Measurements from ENCODE around the gene ZNF223. TPM values are rescaled to one million over a fixed set of nuclear protein-coding genes. Genes with fewer than 3 reads are reported as not detected.

ZNF223 gene
- total RNA-seq, 1 experiment from 2014 or later = 4.8 TPM

DNA sequence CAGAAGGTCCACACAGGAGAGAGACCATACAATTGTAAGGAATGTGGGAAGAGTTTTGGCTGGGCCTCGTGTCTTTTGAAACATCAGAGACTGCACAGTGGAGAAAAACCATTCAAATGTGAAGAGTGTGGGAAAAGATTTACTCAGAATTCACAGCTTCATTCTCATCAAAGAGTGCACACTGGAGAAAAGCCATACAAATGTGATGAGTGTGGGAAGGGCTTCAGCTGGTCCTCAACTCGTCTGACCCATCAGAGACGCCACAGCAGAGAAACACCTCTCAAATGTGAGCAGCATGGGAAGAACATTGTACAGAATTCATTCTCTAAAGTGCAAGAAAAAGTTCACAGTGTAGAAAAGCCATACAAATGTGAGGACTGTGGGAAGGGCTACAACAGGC lies 55.9 kb downstream of the ZNF223 start:
- Histone ChIP-seq H3K4me2 (ENCODE audit: insufficient read depth, insufficient read length, low read length) (no peak overlapping the region), H2BK20ac (ENCODE audit: low read depth, low read length, poor library complexity, severe bottlenecking) (no peak overlapping the region), H3K9me3 (ENCODE audit: control insufficient read depth, low read depth, low read length) (peaks cover 26% of the 10 kb centered on the region), H3K14ac (ENCODE audit: insufficient read depth, low read length) (no peak overlapping the region), H3K4ac (ENCODE audit: low read depth, low read length) (no peak overlapping the region), H2BK120ac (ENCODE audit: low read depth, low read length, poor library complexity, severe bottlenecking) (no peak overlapping the region), H2AK5ac (ENCODE audit: insufficient read length, low read length) (no peak overlapping the region), H4K5ac (ENCODE audit: insufficient read length, low read depth, low read length) (no peak overlapping the region), H3K27me3 (ENCODE audit: insufficient read depth, low read length) (no peaks in the 10 kb centered on the region), H2BK15ac (ENCODE audit: low read depth, low read length) (no peak overlapping the region), H3K79me2 (ENCODE audit: insufficient read depth, low read length) (no peaks in the 10 kb centered on the region), H3K79me1 (ENCODE audit: insufficient read depth, low read depth, low read length, poor library complexity, severe bottlenecking) (no peaks in the 10 kb centered on the region), H2AFZ (ENCODE audit: low read length) (no peak overlapping the region), H3K23me2 (ENCODE audit: insufficient read length, low read depth, low read length, poor library complexity, severe bottlenecking) (no peaks in the 10 kb centered on the region), H3K9ac (ENCODE audit: extremely low read depth, insufficient read length, low read length) (no peak overlapping the region), H2BK5ac (ENCODE audit: insufficient read length, low read length) (no peak overlapping the region), H3K18ac (ENCODE audit: insufficient read length, low read depth, low read length) (no peak overlapping the region), H4K20me1 (ENCODE audit: control insufficient read depth, insufficient read depth, insufficient read length) (no peaks in the 10 kb centered on the region), H3K56ac (ENCODE audit: insufficient read length, low read depth, low read length) (no peak overlapping the region), H3K23ac (ENCODE audit: insufficient read length, low read depth, low read length) (no peak overlapping the region), H3T11ph (ENCODE audit: low read length) (no peak overlapping the region), H4K8ac (replicated peaks; ENCODE audit: insufficient read length, low read depth, low read length) (no peak overlapping the region), H3K27ac (ENCODE audit: insufficient read length, low read depth, low read length) (no peak overlapping the region), H3K4me1 (ENCODE audit: insufficient read depth, low read length) (no peaks in the 10 kb centered on the region), H2BK12ac (ENCODE audit: insufficient read length, low read depth, low read length) (no peak overlapping the region), H4K91ac (ENCODE audit: insufficient read length, low read depth, low read length) (no peak overlapping the region)
- no CpG with 5 or more reads among the region's 3 CpGs for WGBS (ENCODE audit: extremely low coverage, insufficient read length, low lambda C conversion rate)
- DNase-seq = no peak
- Mint-ChIP-seq H3K4me1 (peaks cover 0 to 7% of the 10 kb centered on the region in 2 experiments; a peak in 3 of 4 replicates), H3K27me3 (ENCODE audit: low read depth) (peaks cover 3% of the 10 kb centered on the region; the same call in 1 of the 2 replicates), H3K36me3 (ENCODE audit: insufficient read depth in 1 of 3, low read depth in 3 of 3) (peaks cover 65 to 84% (median 83%) of the 10 kb centered on the region in 3 experiments), H3K4me3 (no peak overlapping the region), H3K27ac (no peak overlapping the region), H3K9me3 (peaks cover 64 to 66% of the 10 kb centered on the region in 2 experiments)
- TF ChIP-seq, protein P1, sequence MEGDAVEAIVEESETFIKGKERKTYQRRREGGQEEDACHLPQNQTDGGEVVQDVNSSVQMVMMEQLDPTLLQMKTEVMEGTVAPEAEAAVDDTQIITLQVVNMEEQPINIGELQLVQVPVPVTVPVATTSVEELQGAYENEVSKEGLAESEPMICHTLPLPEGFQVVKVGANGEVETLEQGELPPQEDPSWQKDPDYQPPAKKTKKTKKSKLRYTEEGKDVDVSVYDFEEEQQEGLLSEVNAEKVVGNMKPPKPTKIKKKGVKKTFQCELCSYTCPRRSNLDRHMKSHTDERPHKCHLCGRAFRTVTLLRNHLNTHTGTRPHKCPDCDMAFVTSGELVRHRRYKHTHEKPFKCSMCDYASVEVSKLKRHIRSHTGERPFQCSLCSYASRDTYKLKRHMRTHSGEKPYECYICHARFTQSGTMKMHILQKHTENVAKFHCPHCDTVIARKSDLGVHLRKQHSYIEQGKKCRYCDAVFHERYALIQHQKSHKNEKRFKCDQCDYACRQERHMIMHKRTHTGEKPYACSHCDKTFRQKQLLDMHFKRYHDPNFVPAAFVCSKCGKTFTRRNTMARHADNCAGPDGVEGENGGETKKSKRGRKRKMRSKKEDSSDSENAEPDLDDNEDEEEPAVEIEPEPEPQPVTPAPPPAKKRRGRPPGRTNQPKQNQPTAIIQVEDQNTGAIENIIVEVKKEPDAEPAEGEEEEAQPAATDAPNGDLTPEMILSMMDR (conservative IDR thresholded peaks at IDR 0.05) = no peak

All from H9 (cell line).